ENCODE data around the gene BPGM.

BPGM gene

DNA sequence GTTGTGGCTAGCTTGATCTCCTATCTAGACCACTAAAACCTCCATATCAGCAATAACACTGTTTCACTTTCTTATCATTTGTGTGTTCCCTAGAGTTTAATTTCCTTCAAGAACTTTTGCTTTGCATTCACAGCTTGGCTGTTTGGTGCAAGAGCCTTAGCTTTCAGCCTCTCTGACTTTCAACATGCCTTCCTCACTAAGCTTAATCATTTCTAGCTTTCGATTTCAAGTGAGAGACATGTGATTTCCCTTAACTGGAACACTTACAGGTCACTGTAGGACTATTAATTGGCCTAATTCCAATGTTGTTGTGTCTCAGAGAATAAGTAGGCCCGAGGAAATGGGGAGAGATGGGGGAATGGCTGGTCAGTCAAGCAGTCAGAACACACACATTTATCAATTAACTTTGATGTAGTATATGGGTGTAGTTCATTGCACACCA, 10.6 kb upstream of the BPGM start:
- no peak for TF ChIP-seq CTCF (IDR thresholded peaks at IDR 0.05)

DNA sequence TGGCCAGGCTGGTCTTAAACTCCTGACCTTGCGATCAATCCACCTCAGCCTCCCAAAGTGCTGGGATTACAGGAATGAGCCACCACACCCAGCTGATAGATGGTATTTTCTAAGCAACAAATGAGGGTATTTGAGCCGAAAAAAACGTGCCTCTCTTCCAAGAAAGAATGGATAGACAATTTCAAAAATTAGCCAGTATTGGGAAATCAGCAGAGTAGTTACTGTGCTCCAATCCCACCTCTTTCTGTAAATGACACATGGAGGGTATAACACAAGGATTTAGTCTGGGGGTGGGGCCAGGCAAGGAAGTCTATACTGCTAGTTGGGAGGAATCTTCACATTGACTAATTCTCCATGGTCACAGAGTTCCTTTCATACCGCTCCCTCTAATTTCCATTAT, 9.2 kb upstream of the BPGM start:
- no peak for TF ChIP-seq CTCF (IDR thresholded peaks at IDR 0.05)

GRCh38 chr7:134637934-134638719, 8.5 kb upstream of the BPGM start:
- no peak for TF ChIP-seq CTCF (IDR thresholded peaks at IDR 0.05)

DNA sequence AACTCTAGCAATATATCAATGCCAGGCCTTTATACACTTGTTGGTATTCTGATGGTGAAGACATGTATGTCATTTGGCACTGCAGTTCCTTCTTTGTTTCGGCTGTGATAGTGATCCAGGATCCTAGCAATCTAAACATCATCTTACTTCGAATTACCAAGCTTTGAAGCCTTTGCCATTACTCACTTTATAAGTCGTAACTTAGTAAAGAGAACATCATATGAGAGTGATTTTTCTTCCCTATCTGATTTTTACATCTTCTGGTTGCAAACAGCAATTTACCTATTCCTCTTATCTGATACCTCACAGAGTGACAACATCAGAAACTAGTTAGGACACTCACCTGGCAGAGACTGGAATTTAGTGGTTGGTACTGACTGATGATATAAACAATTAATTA, 7.6 kb upstream of the BPGM start:
- TF ChIP-seq CTCF (IDR thresholded peaks at IDR 0.05), result no peak

DNA sequence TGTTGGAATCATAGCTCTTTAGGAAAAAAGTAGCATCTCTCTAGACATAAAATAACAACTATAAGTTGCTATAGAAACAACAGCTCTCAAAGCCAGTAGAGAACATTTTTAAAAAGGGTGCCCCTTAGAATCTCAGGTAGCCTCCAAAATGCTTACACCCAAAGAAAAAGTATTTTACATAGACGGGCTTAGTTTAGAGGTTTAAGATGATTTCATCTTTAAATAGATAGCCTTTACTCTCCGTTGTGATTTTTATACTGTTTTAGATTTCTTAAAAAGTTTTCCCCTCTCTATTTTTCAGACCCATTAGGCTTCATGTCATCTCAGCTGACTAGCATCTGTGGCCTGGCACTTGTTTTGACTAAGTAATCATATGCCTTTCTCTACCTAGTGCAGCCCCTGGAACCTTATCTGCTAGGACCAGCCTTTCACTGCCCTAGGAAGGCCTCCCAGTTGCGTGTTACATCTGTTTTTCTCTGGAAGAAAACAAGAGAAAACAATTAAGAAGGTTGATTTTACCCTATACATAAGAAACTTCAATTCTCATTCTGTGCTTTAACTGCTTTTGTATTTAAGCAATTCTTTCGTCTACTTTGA, 6.9 kb upstream of the BPGM start:
- no peak for TF ChIP-seq CTCF (IDR thresholded peaks at IDR 0.05)

GRCh38 chr7:134640842-134641715, 5.6 kb upstream of the BPGM start:
- TF ChIP-seq CTCF (IDR thresholded peaks at IDR 0.05), result no peak

DNA sequence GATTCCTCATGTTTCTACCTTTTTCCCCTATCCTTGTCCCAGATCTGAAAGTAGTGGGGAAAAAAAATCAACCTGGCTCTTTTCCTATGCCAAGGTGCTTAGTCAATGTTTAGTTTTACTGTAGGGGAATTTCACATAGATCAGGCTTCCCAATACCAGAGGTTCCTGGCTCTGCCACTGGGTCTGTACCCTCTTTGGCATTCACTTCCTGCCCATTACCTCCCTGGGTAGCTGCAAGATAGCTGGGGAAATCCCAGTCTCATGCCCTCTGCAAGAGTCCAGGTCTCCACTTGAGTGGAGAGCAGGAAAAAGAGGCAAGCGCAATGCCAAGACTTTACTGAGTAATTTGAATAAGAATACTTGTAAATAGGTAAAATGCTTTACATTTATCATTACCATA, 3.5 kb upstream of the BPGM start:
- TF ChIP-seq CTCF (IDR thresholded peaks at IDR 0.05), result no peak

Data from LNCAP (cell line).